Naive thymus-derived CD4-positive, alpha-beta T cell (primary cell): ENCODE data around the gene HES3. TPM values are rescaled to one million over a fixed set of nuclear protein-coding genes. Genes with fewer than 3 reads are reported as not detected.
A peak's percentile ranks its signal among the peaks of the same experiment; 100 is the strongest.

Source experiments
- ATAC-seq: fragments of 150-1000 bp; cut with Tn5 transposase; 2 replicates; pipeline ENCODE4 v1.10.0; 2021; ENCODE audit warnings: mild to moderate bottlenecking, moderate library complexity
- CTCF ChIA-PET: fragments of 350-600 bp; sonication (Branson Sonifier 250); formaldehyde crosslinking; loops from one replicate; lab custom pipeline; 2021; ENCODE audit warnings: antibody characterized with exemption; lab: Charles Lee
- POLR2A ChIA-PET: fragments of 350-600 bp; sonication (Branson Sonifier 250); formaldehyde crosslinking; loops from one replicate; lab custom pipeline; 2021; ENCODE audit warnings: antibody characterized with exemption, inconsistent platforms; lab: Charles Lee
- DNase-seq, 9 donors: peaks; one replicate each; pipeline versions ENCODE4 v3.0.0 to v3.0.0-alpha.2; 2020 to 2022; ENCODE audit warnings: mixed read lengths in 1 of 9
- H3K27ac ChIP-seq: one replicate; pipeline ENCODE4 v1.7.0; 2013; ENCODE audit warnings: mild to moderate bottlenecking, low read depth, low read length, moderate library complexity
- H3K27me3 ChIP-seq, 2 donors: one replicate each; pipeline ENCODE4 v1.7.0; 2013; ENCODE audit warnings: low read length in 2 of 2, mild to moderate bottlenecking in 2 of 2, moderate library complexity in 2 of 2; ENCODE audit not compliant: control insufficient read depth in 2 of 2, insufficient read depth in 2 of 2
- H3K36me3 ChIP-seq, 3 experiments: 1 replicate in 2 of 3; 2 replicates in 1 of 3; pipeline ENCODE4 v1.7.0; 2013; ENCODE audit warnings: low read length in 3 of 3, mild to moderate bottlenecking in 3 of 3, moderate library complexity in 1 of 3; ENCODE audit not compliant: insufficient read depth in 3 of 3, control insufficient read depth in 2 of 3
- H3K4me1 ChIP-seq, 2 donors: one replicate each; pipeline ENCODE4 v1.7.0; 2013; ENCODE audit warnings: low read length in 2 of 2, mild to moderate bottlenecking in 2 of 2, moderate library complexity in 1 of 2; ENCODE audit not compliant: control insufficient read depth in 2 of 2, insufficient read depth in 2 of 2
- H3K4me3 ChIP-seq: 2 replicates; pipeline ENCODE4 v1.7.0; 2013; ENCODE audit warnings: mild to moderate bottlenecking, low read length
- H3K9me3 ChIP-seq, 3 experiments: 1 replicate in 2 of 3; 2 replicates in 1 of 3; pipeline ENCODE4 v1.7.0; 2013; ENCODE audit warnings: low read length in 3 of 3; ENCODE audit not compliant: control insufficient read depth in 2 of 3
- H3K27ac Mint-ChIP-seq, 9 donors: one replicate each; pipeline ENCODE4 v1.8.0; 2020 to 2022; ENCODE audit warnings: mixed read lengths in 9 of 9, mild to moderate bottlenecking in 8 of 9, moderate library complexity in 5 of 9, inconsistent platforms in 2 of 9
- H3K27me3 Mint-ChIP-seq, 5 donors: one replicate each; pipeline ENCODE4 v1.8.0; 2021 to 2022; ENCODE audit warnings: mixed read lengths in 5 of 5, mild to moderate bottlenecking in 1 of 5
- H3K36me3 Mint-ChIP-seq, 5 donors: one replicate each; pipeline ENCODE4 v1.8.0; 2020 to 2022; ENCODE audit warnings: mixed read lengths in 5 of 5, mild to moderate bottlenecking in 3 of 5, inconsistent platforms in 1 of 5
- H3K4me1 Mint-ChIP-seq, 7 donors: one replicate each; pipeline ENCODE4 v1.8.0; 2020 to 2022; ENCODE audit warnings: mixed read lengths in 7 of 7, mild to moderate bottlenecking in 3 of 7, inconsistent platforms in 1 of 7
- H3K4me3 Mint-ChIP-seq, 10 donors: one replicate each; pipeline ENCODE4 v1.8.0; 2020 to 2022; ENCODE audit warnings: mild to moderate bottlenecking in 10 of 10, mixed read lengths in 10 of 10, moderate library complexity in 6 of 10, inconsistent platforms in 2 of 10
- H3K9me3 Mint-ChIP-seq, 11 donors: one replicate each; pipeline ENCODE4 v1.8.0; 2020 to 2022; ENCODE audit warnings: mixed read lengths in 11 of 11, mild to moderate bottlenecking in 4 of 11, inconsistent platforms in 1 of 11, moderate library complexity in 1 of 11
- intact Hi-C, 2 donors: fragments of 100-400 bp; cut with micrococcal nuclease; formaldehyde crosslinking; loops; one replicate each; pipeline ENCODE4 v1.15.1; 2023
- polyA plus RNA-seq, 2 donors: library from polyadenylated mRNA; unstranded; fragments of 300-500 nt; fragmentation: Illumina TruSeq; gene quantifications; one replicate each; pipeline ENCODE4 v1.2.3, GENCODE V29; 2021
- total RNA-seq, 6 experiments: library from RNA in 5 of 6; stranded (reverse) in 5 of 6; gene quantifications; 1 replicate in 5 of 6; 2 replicates in 1 of 6; pipeline ENCODE4 v1.2.3 and lab custom pipeline; 2021 to 2026

Gene HES3
- total and polyA plus RNA-seq, 7 experiments from 2014 or later = not detected

DNA sequence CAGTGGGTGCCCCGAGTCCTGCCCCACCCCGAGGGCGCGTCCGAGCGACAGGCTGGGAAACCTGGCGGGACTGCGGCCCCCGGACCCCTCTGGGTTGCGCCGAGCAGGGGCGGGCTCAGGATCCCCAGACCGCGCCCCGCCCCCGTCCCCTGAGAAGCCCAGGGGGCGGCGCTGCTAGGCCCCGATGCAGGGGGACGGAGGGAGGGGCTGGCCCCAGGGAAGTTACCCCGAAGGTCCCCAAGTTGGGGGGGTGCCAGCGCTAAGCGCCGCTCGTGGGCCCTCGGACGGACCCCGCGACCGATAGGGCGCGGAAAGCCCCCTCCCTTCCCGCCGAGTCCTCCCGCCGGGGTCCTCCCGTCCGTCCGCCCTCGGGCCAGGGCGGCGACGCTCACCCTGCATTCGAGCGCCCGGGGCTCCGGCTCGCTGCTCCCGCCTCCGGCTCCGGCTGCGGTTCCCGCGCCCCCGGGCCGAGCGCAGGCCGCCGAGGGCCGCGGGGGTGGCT lies 16.5 kb downstream of the HES3 start:
- peaks cover 0 to 3% (median 0%) of the 10 kb centered on the region in 11 donors for H3K9me3 Mint-ChIP-seq
- peak overlapping the region in 2 of 10 donors; percentile 58 to 69 for H3K4me3 Mint-ChIP-seq
- H3K4me1 Mint-ChIP-seq = peaks cover 0 to 8% (median 1%) of the 10 kb centered on the region in 7 donors
- H3K27me3 Mint-ChIP-seq = peaks cover 0 to 26% (median 3%) of the 10 kb centered on the region in 5 donors
- ChIA-PET POLR2A (no interaction called here), CTCF (no interaction called here)
- no peaks in the 10 kb centered on the region for H3K27me3 ChIP-seq
- no peaks in the 10 kb centered on the region for H3K9me3 ChIP-seq
- H3K36me3 ChIP-seq = no peaks in the 10 kb centered on the region
- H3K4me1 ChIP-seq = peaks cover 0 to 5% of the 10 kb centered on the region in 2 donors
- intact Hi-C loops = loop anchor here in 1 of 2 donors (1.0 kb wide), 1 partner anchor 14 kb away; no protein-coding TSS in a partner anchor
- H3K27ac ChIP-seq = no peak overlapping the region
- ATAC-seq (peak; percentile 48), DNase-seq (no peak)
- no peaks in the 10 kb centered on the region for H3K36me3 Mint-ChIP-seq
- H3K27ac Mint-ChIP-seq = no peak overlapping the region
- H3K4me3 ChIP-seq = no peak overlapping the region

DNA sequence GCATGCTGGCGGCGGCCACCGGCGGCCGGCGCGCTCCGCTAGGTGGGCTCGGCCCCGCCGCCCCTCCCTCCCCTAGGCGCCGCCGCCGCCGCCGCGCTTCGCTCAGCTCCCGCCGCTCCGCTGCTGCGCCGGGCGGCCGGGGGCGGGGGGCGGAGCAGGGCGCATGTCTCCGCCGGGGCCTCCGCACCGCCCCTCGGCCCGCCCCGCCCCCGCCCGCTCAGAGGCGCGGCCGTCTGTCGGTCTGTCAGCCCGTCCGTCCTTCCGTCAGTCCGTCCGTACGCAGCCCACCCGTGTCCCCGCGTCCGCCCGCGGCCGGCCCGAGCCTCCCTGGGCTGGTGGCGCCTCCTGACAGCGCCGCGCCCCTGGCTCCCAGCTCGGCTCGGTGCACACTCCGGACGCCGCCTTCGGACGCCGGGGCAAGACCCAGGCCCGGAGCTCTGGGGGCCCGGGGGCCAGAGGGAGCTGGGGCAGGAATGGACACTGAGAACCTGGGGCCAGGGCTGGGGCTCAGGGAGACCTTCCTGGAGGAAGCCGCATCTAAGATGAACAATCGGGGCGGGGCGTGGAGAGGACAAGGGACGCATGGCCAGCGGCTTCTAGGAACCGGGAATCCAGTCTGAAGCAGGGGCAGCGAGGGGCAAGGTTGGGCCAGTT lies 17.1 kb downstream of the HES3 start, which contains the start of gene GPR153:
Gene GPR153 (minus strand): TSS at position 138 of the 654 bp plus-strand sequence. CDS start 6,193 bp downstream, outside the sequence.
- ATAC-seq = peak; percentile 72
- no peaks in the 10 kb centered on the region for H3K36me3 ChIP-seq
- Mint-ChIP-seq H3K4me3 (peak within 1 kb of the TSS; percentile 42 to 86 (median 72)), H3K36me3 (no peaks in the 10 kb centered on the region), H3K27ac (peak within 1 kb of the TSS in 1 of 9 donors; percentile 49), H3K27me3 (peaks cover 0 to 26% (median 3%) of the 10 kb centered on the region in 5 donors), H3K9me3 (peaks cover 0 to 3% (median 0%) of the 10 kb centered on the region in 11 donors), H3K4me1 (peaks cover 0 to 8% (median 1%) of the 10 kb centered on the region in 7 donors)
- POLR2A ChIA-PET = no interaction called here
- intact Hi-C loops = loop anchor here in 1 of 2 donors (1.0 kb wide), 1 partner anchor 15 kb away; no protein-coding TSS in a partner anchor
- DNase-seq = peak in 3 of 9 donors; percentile 26 to 76 (median 48)
- peak within 1 kb of the TSS; percentile 16 for H3K4me3 ChIP-seq
- H3K4me1 ChIP-seq = peaks cover 0 to 5% of the 10 kb centered on the region in 2 donors
- CTCF ChIA-PET = no interaction called here
- H3K9me3 ChIP-seq = no peaks in the 10 kb centered on the region
- no peak within 1 kb of the TSS for H3K27ac ChIP-seq
- H3K27me3 ChIP-seq = no peaks in the 10 kb centered on the region

DNA sequence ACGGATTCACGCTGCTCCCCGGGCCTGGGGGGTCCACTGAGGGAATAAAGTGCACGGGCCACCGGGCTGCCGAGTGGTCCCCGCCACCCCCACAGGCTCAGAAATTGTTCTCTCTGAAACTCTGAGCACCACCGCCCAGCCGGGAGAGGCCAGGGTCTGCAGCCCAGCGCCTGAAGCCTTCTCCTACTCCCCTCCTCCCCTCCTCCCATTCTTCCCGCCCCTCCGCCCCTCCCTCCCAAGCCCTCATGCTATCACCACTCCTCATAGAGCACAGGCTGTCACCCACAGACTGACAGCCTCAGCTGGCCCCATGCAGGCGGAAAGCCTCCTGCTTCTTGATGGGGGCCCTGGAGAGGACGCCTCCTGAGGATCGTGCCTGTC lies 17.6 kb downstream of the HES3 start:
- Histone ChIP-seq H3K4me3 (no peak overlapping the region), H3K9me3 (no peaks in the 10 kb centered on the region), H3K27ac (no peak overlapping the region), H3K36me3 (no peaks in the 10 kb centered on the region), H3K4me1 (peaks cover 0 to 5% of the 10 kb centered on the region in 2 donors), H3K27me3 (no peaks in the 10 kb centered on the region)
- Mint-ChIP-seq H3K27ac (peak overlapping the region in 1 of 9 donors; percentile 49), H3K9me3 (peaks cover 0 to 3% (median 0%) of the 10 kb centered on the region in 11 donors), H3K36me3 (no peaks in the 10 kb centered on the region), H3K4me3 (peak overlapping the region; percentile 24 to 86 (median 72)), H3K27me3 (peaks cover 0 to 26% (median 3%) of the 10 kb centered on the region in 5 donors), H3K4me1 (peaks cover 0 to 8% (median 1%) of the 10 kb centered on the region in 7 donors)
- ChIA-PET CTCF (no interaction called here), POLR2A (no interaction called here)
- intact Hi-C loops = no loop called here
- no peak for ATAC-seq
- DNase-seq = no peak

DNA sequence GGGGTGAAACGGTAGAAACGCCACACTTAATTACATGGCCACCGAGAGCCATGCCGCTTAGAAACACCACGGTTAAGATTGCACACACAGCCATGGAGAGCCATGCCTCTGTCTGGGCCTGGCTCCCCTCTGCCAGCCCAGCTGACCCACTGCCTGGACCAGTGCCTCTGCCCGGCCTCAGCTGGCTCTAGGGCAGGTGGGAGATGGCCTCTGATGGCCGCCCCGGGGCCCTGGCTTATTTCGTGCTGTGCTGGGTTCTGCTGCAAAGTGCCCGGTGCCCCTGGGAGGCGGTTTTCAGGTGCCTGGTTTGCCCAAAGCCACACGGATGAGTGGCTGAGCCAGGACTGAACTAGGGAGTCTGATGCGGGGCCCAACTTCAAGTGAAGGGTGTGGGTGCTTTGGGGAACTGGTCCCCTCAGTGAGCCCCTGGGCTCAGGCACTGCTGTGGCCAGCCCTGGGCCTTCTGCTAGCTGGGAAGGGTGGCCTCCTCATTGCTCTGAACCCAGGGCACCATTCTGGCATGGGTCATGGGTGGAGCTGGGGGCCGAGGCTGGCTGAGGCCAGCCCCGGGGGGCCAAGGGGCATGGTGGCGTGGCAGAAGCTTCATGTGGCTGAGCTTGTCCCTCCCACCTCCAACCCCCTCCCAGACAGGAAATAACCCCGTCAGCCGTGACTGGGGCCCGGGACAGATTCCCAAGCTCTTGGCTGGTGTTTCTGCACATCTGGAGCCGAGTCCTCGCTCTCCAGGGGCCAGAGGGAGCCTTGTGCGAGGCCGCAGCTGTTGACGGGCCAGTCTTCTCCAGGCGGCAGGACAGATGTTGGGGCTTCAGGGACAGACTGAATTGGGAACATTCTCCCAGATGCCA lies 18.8 kb downstream of the HES3 start:
- H3K27me3 Mint-ChIP-seq = peaks cover 0 to 26% (median 3%) of the 10 kb centered on the region in 5 donors
- Histone ChIP-seq H3K4me3 (no peak overlapping the region), H3K36me3 (no peaks in the 10 kb centered on the region), H3K27ac (no peak overlapping the region), H3K4me1 (peaks cover 0 to 5% of the 10 kb centered on the region in 2 donors), H3K9me3 (no peaks in the 10 kb centered on the region), H3K27me3 (no peaks in the 10 kb centered on the region)
- ChIA-PET POLR2A (no interaction called here), CTCF (no interaction called here)
- no peak for ATAC-seq
- DNase-seq = no peak
- H3K9me3 Mint-ChIP-seq = peaks cover 0 to 3% (median 0%) of the 10 kb centered on the region in 11 donors
- H3K27ac Mint-ChIP-seq = no peak overlapping the region
- H3K36me3 Mint-ChIP-seq = no peaks in the 10 kb centered on the region
- intact Hi-C loops = no loop called here
- peaks cover 0 to 8% (median 1%) of the 10 kb centered on the region in 7 donors for H3K4me1 Mint-ChIP-seq
- peak overlapping the region in 2 of 10 donors; percentile 7 to 73 for H3K4me3 Mint-ChIP-seq

DNA sequence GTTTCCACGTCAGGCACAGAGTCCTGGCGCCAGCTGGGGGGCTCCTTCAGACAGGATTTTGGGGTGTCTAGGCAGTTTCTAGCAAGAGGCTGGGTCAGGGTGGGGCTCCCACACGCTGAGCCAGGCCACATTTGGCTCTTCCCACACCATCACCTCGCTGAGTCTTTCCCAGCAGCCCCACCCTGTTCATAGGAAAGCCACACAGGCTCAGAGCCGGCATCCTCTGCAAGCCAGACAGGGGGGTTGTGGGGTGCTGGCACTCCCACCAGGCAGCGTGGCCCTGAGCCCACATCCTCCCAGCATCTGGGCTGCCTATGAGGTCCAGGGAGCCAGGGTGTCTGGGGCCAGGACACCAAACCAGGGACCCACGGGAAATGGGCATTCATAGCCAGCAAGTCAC lies 19.7 kb downstream of the HES3 start:
- no peak overlapping the region for H3K27ac ChIP-seq
- no peak overlapping the region for H3K4me3 ChIP-seq
- Mint-ChIP-seq H3K27me3 (peaks cover 0 to 20% (median 3%) of the 10 kb centered on the region in 5 donors), H3K4me3 (peak overlapping the region in 1 of 10 donors; percentile 23), H3K36me3 (no peaks in the 10 kb centered on the region), H3K4me1 (peaks cover 0 to 8% (median 1%) of the 10 kb centered on the region in 7 donors), H3K9me3 (peaks cover 0 to 3% (median 0%) of the 10 kb centered on the region in 11 donors), H3K27ac (no peak overlapping the region)
- H3K27me3 ChIP-seq = no peaks in the 10 kb centered on the region
- DNase-seq (no peak), ATAC-seq (no peak)
- ChIA-PET POLR2A (no interaction called here), CTCF (no interaction called here)
- H3K36me3 ChIP-seq = no peaks in the 10 kb centered on the region
- peaks cover 0 to 5% of the 10 kb centered on the region in 2 donors for H3K4me1 ChIP-seq
- no peaks in the 10 kb centered on the region for H3K9me3 ChIP-seq
- intact Hi-C loops = no loop called here

DNA sequence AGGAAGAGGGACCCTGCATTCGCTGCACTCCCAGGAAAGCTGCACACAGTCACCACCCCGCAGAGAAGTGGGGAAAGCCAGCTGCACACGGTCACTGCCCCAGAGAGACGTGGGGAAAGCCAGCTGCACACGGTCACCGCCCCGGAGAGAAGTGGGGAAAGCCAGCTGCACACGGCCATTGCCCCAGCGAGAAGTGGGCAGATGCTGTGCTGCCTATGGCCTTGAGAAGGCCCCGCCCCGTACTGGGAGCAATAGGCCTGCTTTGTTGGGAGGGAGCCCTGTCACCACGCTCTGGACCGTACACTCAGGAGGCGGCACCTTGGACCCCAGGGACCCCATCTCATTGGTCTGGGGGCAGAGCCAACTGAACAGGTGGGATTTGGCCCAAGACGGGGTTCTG lies 21.2 kb downstream of the HES3 start:
- H3K4me3 ChIP-seq = no peak overlapping the region
- Mint-ChIP-seq H3K9me3 (peaks cover 0 to 3% (median 0%) of the 10 kb centered on the region in 11 donors), H3K4me3 (no peak overlapping the region), H3K27me3 (peaks cover 0 to 11% (median 0%) of the 10 kb centered on the region in 5 donors), H3K36me3 (no peaks in the 10 kb centered on the region), H3K4me1 (peaks cover 0 to 6% (median 0%) of the 10 kb centered on the region in 7 donors), H3K27ac (no peak overlapping the region)
- H3K4me1 ChIP-seq = no peaks in the 10 kb centered on the region
- no peaks in the 10 kb centered on the region for H3K36me3 ChIP-seq
- intact Hi-C loops = no loop called here
- ATAC-seq (no peak), DNase-seq (no peak)
- POLR2A ChIA-PET = interaction anchor here (0.6 kb wide), 1 partner anchor 25 kb away, joined by 3 read pairs; no protein-coding TSS in a partner anchor
- no peaks in the 10 kb centered on the region for H3K9me3 ChIP-seq
- H3K27me3 ChIP-seq = no peaks in the 10 kb centered on the region
- no peak overlapping the region for H3K27ac ChIP-seq
- CTCF ChIA-PET = no interaction called here
